HepG2 (cell line): ENCODE data around the gene STMN3. TPM values are rescaled to one million over a fixed set of nuclear protein-coding genes. Genes with fewer than 3 reads are reported as not detected.

Experiments
- ARID4A ChIP-seq: sonication (generic); formaldehyde crosslinking; IDR thresholded peaks from 2 replicates; pipeline ENCODE4 v1.5.0; 2020; ENCODE audit warnings: mild to moderate bottlenecking, missing genetic modification reagents, borderline replicate concordance
- ATAD3A ChIP-seq: sonication (generic); formaldehyde crosslinking; IDR thresholded peaks from 2 replicates; pipeline ENCODE4 v1.4.0; 2020; ENCODE audit warnings: missing genetic modification reagents
- CAMTA2 ChIP-seq: sonication (generic); formaldehyde crosslinking; IDR thresholded peaks from 2 replicates; pipeline ENCODE4 v1.4.0; 2020; ENCODE audit warnings: mild to moderate bottlenecking, missing genetic modification reagents, borderline replicate concordance
- CBX2 ChIP-seq, 2 experiments: fragments of 200-600 bp in 1 of 2; sonication (generic); formaldehyde crosslinking in 1 of 2; IDR thresholded peaks; 2 replicates each; pipeline versions ENCODE4 v1.7.0 to v1.8.1; 2018 to 2022; ENCODE audit warnings: low read depth in 2 of 2, low read length in 1 of 2, mild to moderate bottlenecking in 1 of 2, missing genetic modification reagents in 1 of 2
- DMAP1 ChIP-seq: IDR thresholded peaks from 2 replicates; pipeline ENCODE4 v1.6.1; 2016
- DR1 ChIP-seq: sonication (generic); formaldehyde crosslinking; IDR thresholded peaks from 2 replicates; pipeline ENCODE4 v1.8.0; 2021; ENCODE audit warnings: mild to moderate bottlenecking, missing genetic modification reagents, inconsistent platforms
- ELF1 ChIP-seq: sonication (generic); formaldehyde crosslinking; IDR thresholded peaks from 2 replicates; pipeline ENCODE4 v1.4.0; 2020; ENCODE audit warnings: missing genetic modification reagents
- GZF1 ChIP-seq: sonication (generic); formaldehyde crosslinking; IDR thresholded peaks from 2 replicates; pipeline ENCODE4 v1.5.1; 2020; ENCODE audit warnings: mild to moderate bottlenecking, missing genetic modification reagents
- ISX ChIP-seq: sonication (generic); formaldehyde crosslinking; conservative IDR thresholded peaks from 2 replicates; pipeline ENCODE4 v1.5.0; 2020; ENCODE audit warnings: missing genetic modification reagents
- MYC ChIP-seq: sonication (generic); formaldehyde crosslinking; IDR thresholded peaks from 2 replicates; pipeline ENCODE4 v1.9.0; 2021; ENCODE audit warnings: missing genetic modification reagents, borderline replicate concordance
- SIN3A ChIP-seq: IDR thresholded peaks from 2 replicates; pipeline ENCODE4 v1.6.1; 2011; ENCODE audit warnings: low read depth, mild to moderate bottlenecking, control low read depth, low read length, borderline replicate concordance
- USF2 ChIP-seq, 2 experiments: sonication (generic) in 1 of 2; formaldehyde crosslinking in 1 of 2; IDR thresholded peaks; 2 replicates each; pipeline versions ENCODE4 v1.5.1 to v1.6.1; 2011 to 2020; ENCODE audit warnings: borderline replicate concordance in 1 of 2, low read depth in 1 of 2, low read length in 1 of 2, mild to moderate bottlenecking in 1 of 2, missing genetic modification reagents in 1 of 2, moderate library complexity in 1 of 2
- ZC3H4 ChIP-seq: sonication (generic); formaldehyde crosslinking; IDR thresholded peaks from 2 replicates; pipeline ENCODE4 v1.4.0; 2020; ENCODE audit warnings: missing genetic modification reagents, borderline replicate concordance
- ZFX ChIP-seq: sonication (generic); formaldehyde crosslinking; IDR thresholded peaks from 2 replicates; pipeline ENCODE4 v1.4.0; 2020; ENCODE audit warnings: mild to moderate bottlenecking, low read depth, missing genetic modification reagents, moderate library complexity
- ZMYM2 ChIP-seq: sonication (generic); formaldehyde crosslinking; IDR thresholded peaks from 2 replicates; pipeline ENCODE4 v1.8.0; 2022; ENCODE audit warnings: mild to moderate bottlenecking, missing genetic modification reagents
- ZNF281 ChIP-seq: sonication (generic); formaldehyde crosslinking; IDR thresholded peaks from 2 replicates; pipeline ENCODE4 v1.4.0; 2020; ENCODE audit warnings: missing genetic modification reagents, borderline replicate concordance
- ZNF44 ChIP-seq: sonication (generic); formaldehyde crosslinking; IDR thresholded peaks from 2 replicates; pipeline ENCODE4 v1.5.1; 2020; ENCODE audit warnings: mild to moderate bottlenecking, missing genetic modification reagents
- ZNF451 ChIP-seq: sonication (generic); formaldehyde crosslinking; IDR thresholded peaks from 2 replicates; pipeline ENCODE4 v1.5.0; 2020; ENCODE audit warnings: mild to moderate bottlenecking, missing genetic modification reagents
- ZNF616 ChIP-seq: sonication (generic); formaldehyde crosslinking; IDR thresholded peaks from 2 replicates; pipeline ENCODE4 v1.5.0; 2020; ENCODE audit warnings: low read depth, mild to moderate bottlenecking, missing genetic modification reagents
- ZNF619 ChIP-seq: sonication (generic); formaldehyde crosslinking; IDR thresholded peaks from 2 replicates; pipeline ENCODE4 v1.4.0; 2020; ENCODE audit warnings: mild to moderate bottlenecking, missing genetic modification reagents
- polyA plus RNA-seq, 8 experiments: library from polyadenylated mRNA; depleted of rRNA in 3 of 8; stranded (reverse) in 7 of 8; unstranded in 1 of 8; fragments of >200 nt; fragmentation: Illumina TruSeq in 4 of 8; extraction: Trizol in 4 of 8; gene quantifications; 2 replicates each; pipeline versions ENCODE4 v1.2.1 to v1.2.3, GENCODE V29; 2011 to 2016; ENCODE audit warnings: low read depth in 4 of 8, missing spikeins in 1 of 8, mixed read lengths in 1 of 8; ENCODE audit not compliant: insufficient read depth in 1 of 8
- total RNA-seq, 5 experiments: library from RNA; depleted of rRNA; stranded (reverse); fragments of >200 nt; fragmentation: Illumina TruSeq; extraction: Trizol; gene quantifications; 2 replicates each; pipeline ENCODE4 v1.2.3, GENCODE V29; 2016; ENCODE audit warnings: low read depth in 1 of 5

Gene STMN3
- total and polyA plus RNA-seq, 2 of the 13 experiments (the other 11 are each of a cell fraction or from before 2014, with no cell fraction given) = 21.0 to 48.3 TPM

GRCh38 chr20:63627129-63627750, 26.0 kb downstream of the STMN3 start (continued):
- TF ChIP-seq ARID4A (CRISPR knock-in tag) (peak; percentile 95), ZNF619 (CRISPR knock-in tag) (peak; percentile 98), SIN3A (peak; percentile 62; the same call in 1 of the 2 replicates), USF2 (IDR thresholded peaks at IDR 0.05; ENCODE audit: low read depth, low read length) (no peak), USF2 (CRISPR knock-in tag; IDR thresholded peaks at IDR 0.05; ENCODE audit: borderline replicate concordance) (no peak), MYC (CRISPR knock-in tag) (peak; percentile 97), DR1 (CRISPR knock-in tag) (peak; percentile 40; the same call in 1 of the 2 replicates), ATAD3A (CRISPR knock-in tag) (peak; percentile 95; the same call in 1 of the 2 replicates), ZNF451 (CRISPR knock-in tag) (peak; percentile 93), ZNF44 (CRISPR knock-in tag) (peak; percentile 82), DMAP1 (peak; percentile 93), CAMTA2 (CRISPR knock-in tag) (no peak; the same call in 1 of the 2 replicates), ZNF616 (CRISPR knock-in tag) (peak; percentile 85), GZF1 (CRISPR knock-in tag) (0 out of 2 replicates have a peak, but pooled peaks have one; percentile 46), ZMYM2 (no peak), ISX (CRISPR knock-in tag) (peak; percentile 81; the same call in 1 of the 2 replicates), ELF1 (CRISPR knock-in tag) (peak; percentile 35; the same call in 1 of the 2 replicates), ZC3H4 (CRISPR knock-in tag) (0 out of 2 replicates have a peak, but pooled peaks have one; percentile 37), ZFX (CRISPR knock-in tag) (peak; percentile 89), ZNF281 (no peak), CBX2 (IDR thresholded peaks at IDR 0.05; ENCODE audit: low read depth, low read length) (no peak), CBX2 (CRISPR knock-in tag; IDR thresholded peaks at IDR 0.05; ENCODE audit: low read depth) (no peak; the same call in 1 of the 2 replicates)
